GM03348 (cell line): ENCODE results near the gene FAF1.

Source experiments
- DNase-seq: peaks from one replicate; pipeline ENCODE4 v3.0.0; 2012; ENCODE audit warnings: low spot score

The FAF1 gene

DNA sequence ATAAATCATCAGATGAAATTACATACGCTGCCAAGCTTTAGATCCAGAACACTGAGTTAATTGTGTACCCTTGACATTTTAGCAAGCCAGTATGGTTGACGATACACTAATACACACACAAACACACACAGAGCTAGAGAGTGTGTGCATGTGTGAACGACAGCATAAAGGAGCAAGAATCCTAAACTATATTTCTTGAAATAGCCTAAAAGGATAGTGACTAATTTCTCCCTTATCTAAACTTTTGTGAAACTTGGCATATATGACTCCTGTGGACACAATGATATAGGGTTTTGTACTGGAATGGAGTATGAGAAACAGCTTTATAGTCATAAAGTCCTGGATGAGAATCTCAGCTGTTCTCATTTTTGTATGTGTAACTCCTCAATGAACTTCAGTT is 471.7 kb downstream of the FAF1 start:
- no peak for DNase-seq

DNA sequence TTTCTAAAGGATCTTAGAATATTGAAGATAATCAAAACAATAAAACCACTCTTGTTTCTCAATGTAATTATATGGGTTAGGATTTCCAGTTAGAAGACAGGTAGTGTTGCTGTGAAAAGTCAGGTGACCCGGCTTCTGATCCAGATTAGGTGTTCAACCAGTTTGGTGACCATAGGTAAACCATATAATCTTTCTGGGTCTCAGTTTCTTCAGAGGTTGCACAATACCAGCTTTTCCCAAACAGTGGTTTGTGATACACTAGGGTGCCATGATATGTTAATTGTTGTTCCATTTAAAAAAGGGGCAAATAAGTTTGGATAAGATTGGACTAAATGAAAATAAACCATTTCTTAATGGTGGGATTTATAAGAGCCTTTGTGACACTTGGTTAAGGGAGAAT is 472.3 kb downstream of the FAF1 start:
- no peak for DNase-seq

DNA sequence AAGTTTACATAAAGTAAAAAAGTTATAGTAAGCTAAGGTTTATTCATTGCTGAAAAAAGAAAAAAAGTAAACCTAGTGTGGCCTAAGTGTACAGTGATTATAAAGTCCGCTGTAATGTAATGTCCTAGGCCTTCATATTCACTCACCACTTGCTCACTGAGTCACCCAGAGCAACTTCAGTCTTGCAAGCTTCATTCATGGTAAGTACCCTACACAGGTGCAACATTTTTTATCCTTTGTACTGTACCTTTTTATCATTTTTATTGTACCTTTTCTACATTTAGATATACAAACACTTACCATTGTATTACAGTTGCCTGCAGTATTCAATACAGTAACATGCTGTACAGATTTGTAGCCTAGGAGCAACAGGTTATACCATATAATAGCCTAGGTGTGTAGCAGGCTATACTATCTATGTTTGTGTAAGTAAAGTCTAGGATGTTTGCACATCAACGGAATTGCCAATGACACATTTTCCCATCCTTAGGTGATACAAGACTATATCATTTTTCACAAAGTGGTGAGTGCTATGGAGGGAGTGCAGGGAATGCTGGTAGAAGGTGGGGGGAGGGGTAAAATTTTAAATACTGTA is 478.8 kb downstream of the FAF1 start:
- DNase-seq, result no peak

DNA sequence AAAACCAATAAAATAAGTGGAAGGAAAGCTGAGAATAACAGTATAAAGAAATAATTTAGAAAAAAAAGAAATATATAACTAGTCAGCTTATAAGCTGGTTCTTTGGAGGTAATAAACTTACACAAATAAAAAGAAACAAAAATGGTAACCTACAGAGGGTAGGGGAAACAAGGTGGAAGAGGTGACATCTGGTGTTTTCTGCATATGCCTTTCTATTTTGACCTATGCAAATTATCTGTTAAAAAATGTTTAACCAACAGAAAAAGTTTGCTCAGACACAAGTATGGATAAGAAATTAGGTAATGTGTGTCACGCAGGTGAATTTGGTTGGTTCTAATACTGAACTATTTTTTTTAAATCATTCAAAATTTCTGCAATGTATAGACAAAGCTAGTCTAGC is 483.3 kb downstream of the FAF1 start:
- DNase-seq, result no peak

DNA sequence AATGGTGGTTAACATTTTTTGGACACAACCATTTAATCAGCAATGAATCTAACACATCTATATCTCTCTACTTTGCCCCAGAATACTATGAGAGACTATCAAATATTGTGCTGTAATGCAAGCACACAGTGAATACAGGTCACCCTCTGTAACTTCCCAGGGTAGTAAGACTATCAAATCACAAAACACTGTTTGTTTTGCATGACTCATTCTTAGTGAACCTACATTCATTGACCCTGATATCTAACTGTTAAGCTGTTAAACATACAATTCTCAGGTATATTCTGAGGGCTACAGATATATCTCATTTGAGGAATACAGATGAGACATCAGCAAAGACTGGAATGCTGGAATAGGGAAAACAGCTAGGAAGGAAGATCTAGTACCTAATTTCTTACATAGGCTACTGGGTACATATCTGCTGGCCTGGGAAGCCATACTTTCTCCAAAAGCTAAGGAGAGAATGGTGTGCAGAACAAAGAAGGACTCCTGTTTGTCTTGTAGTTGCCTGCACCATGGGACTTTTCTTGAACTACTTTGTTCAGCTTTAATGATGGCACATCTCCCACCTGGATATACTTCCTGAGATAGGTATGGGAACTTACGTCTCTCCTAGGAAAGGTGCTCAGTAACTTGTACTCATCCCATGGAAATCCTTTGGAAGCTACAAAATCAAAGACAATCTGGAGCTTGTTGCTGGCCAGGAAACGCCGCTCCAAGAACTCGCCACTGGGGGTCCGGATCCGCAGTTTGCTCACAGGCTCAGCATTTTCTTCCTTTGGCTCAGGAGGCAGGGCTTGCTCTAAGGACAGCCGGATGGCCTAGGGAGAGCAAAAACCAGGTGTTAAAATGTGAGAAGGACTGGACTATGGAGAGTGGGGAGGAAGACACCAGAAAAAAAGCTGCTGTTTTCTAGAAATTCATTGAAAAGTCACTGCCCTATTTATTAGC is 484.9 kb downstream of the FAF1 start:
- DNase-seq, result no peak

DNA sequence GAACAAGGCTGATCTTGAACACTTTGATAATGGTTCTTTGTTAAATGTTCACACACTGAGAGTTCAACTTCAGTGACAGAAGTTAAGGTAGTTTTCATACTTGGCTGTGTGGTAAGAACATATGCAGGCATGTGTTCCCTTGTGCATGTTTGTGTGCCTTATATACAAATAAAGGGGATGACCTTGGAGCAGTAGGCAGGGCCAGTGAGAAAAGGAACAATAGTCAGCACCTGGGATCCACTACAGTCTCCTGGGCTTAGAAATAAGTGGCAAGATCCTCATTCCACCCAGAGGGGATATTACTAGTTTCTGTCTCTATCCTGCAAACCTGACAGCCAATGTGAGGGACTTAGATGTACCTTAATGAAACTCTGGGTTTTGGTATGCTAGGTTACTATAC is 486.6 kb downstream of the FAF1 start:
- no peak for DNase-seq

DNA sequence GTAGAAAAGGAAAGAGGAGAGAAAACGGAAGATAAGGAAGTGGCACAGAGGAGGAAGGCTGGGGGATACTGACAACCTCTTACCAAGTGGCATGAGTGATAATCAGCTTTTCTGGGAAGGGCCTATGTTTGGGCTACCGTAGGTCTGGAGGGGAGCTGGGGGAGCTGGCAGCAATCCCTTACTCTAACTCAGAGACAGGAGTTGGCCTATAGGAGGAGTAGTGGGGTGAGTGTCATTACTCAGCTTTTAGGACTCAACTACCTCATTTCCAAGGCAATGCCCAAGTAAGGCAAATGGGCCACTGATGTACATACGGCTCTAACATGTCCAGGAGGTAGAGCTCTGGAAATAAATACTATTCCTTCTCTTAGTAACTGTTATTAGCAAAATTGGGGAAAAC is 488.1 kb downstream of the FAF1 start:
- no peak for DNase-seq

DNA sequence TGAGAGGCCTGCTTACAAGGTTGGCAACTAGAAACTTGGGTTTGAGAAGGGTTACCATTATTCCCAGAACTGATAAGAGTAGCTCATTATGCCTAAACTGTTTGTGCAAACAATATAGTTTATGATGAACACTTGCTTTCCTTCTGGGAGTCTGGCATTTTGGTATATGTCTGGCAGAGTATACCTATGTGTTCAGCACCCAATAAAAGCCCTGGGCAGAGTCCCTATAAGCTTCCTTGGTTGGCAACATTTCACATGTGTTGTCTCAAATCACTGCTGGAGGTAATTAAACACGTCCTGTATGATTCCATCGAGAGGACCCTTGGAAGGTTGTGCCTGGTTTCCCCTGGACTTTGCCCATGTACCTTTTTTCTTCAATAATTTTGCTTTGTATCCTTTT is 497.1 kb downstream of the FAF1 start:
- no peak for DNase-seq

DNA sequence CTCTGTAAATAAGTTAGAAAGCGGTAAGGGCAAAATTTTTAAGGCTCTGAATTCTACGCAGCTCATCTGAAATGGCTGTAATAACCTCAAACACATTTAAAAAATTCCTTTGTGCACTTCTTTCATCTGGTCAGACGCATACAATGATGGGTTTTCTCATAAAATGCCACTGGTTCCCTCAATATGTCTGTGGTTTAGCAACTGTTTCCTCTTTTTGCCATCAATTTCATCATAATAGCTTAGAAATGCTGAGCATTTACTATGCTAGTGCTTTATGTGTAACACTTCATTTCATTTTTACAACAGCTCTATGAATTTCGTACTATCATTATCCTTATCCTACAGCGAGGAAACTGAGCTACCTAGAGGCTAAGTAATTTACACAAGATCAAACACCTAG is 501.6 kb downstream of the FAF1 start:
- DNase-seq, result peak; percentile 23

DNA sequence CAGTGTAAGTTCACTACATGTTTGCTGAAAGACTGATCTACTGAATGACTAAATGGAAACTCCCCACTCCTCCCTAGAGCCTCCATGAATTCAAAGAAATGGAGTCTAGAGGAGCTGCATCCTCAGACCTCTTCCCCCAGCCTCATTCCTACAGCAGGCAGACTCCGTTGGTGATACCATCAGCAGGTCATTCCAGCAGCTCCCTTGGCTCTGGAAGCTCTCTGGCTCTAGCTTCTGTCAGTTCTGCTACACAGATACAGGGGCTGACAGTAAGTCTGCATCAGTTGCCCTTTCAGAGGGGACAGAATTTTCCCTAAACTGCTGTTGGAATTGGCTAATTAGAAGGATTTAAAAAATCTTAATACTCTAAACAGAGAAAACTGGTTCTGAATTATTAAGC is 505.2 kb downstream of the FAF1 start:
- DNase-seq, result no peak

DNA sequence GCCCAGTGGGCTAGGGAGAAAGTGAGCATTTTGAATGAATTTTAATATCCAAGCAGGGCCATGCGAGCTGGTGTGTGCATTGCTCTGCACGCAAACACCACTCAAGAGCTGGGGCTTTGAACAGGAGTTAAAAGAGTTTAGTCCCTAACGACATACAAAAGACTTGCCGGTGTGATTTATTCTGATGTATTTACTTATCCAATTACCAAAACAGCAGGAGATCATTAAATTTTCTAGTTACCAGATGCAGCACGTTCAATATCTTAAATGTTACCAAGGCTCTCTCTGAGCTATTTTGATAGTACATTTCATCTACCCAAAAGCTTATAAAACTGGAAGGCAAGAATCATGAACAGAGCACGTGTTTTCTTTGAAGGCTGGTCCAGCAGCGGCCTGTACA is 506.8 kb downstream of the FAF1 start:
- no peak for DNase-seq

DNA sequence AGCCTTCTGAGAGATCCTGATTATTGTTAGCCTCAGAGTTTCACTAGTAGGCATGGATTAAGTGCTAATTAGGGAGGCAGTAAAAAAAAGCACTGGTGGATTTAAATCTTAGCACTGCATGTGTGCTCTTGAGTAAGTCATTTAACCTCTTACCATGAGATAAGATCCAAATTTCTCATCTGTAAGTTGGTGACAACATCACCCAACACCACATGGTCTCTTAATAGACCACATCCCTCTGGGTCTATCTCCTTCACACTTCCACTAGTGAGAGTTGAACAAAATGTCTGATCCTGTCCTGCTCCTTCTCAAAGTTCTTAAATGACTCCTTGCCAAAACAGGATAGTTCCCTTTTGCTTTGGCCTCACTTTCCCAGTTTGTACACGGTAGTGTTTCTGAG is 507.4 kb downstream of the FAF1 start:
- no peak for DNase-seq

DNA sequence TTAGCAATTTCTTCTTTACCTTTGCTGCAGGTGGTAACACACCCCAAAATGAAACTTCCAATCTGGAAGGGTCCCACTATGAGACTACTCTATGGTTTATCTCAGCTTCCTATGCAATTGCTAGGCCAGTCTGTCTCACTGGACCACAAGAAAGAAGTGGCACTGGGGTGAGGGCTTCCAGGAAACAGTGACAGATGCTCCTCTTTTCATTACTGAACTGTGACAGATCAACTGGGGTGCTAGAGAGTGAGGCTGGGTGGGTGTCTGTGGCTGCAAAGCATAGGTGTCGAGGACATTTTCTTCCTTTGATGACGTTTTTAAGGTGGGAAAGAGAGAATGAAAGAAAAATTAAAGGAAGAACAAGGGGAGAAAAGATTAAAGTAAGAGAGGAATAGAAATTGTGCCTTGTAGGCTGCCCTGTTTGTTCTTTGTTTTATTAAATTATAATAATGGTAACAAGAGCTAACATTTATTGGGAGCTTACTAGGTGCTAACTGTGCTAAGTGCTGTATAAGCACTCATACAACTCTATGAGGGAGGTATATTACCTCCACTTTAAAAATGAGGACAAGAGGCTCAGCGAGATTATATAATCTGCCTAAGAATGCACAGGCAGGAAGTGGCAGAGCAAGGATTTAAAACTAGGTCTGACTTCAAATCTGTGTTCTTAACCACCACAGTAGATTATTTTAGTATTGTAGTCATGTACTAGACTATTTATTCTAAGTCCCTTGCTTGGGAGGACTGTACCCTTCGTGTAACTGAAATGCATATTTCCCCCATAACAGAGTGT is 509.0 kb downstream of the FAF1 start:
- no peak for DNase-seq

DNA sequence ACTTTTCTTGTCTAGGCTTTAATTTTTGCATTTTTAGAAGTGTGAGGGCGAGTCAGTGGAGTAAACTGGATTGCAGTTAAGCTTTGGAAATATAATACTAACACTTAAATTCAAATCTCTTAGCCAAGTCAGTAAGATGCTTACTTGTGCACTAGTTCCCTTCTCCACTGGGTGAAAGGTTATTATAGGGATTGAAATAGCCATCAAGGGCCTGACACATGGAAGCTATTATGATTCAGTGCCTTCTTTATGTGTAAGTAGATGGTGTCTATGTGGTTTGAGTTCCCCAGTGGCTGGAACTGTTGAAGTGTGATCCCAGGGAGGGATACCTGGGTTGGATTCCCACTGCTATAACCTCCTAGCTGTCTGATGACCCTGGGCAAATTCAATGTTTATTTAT is 512.1 kb downstream of the FAF1 start:
- no peak for DNase-seq

DNA sequence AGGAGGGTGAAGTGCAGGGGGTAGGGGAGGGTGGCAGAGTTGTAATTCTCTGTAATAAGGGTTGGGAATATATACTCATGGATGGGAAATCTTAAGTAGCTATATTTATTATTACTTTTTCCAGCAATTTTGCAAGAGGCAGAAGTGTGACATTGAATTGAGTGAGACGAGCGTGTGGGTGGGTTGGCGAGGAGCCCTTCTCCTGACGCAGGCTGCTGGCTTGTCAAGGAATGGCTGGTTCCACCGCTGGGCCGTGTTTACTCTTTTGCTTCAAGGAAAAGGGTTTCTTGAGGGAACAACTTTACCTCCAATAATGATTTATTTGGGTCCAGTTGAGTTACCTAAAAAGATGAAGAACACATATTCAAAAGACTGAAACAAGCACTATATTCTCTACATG is 518.9 kb downstream of the FAF1 start:
- no peak for DNase-seq

DNA sequence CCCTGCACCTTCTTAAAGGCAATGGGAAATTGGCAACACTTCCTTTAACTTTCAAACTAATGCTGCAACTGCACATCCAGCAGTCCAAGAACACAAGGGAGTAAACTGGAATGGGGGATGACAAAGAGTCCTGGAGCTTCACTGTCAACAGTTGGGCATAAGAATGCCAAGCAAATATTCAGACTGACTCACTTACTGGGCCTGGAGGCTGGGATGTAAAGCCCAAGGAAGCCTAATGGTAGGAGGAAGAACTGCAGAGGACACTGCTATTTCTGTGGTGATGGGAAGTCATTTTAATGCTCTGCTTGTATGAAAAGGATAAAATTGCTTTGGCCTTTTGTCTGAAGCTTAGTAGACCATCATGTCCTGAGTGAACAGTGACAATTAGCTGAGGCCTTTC is 521.1 kb downstream of the FAF1 start:
- DNase-seq, result no peak

DNA sequence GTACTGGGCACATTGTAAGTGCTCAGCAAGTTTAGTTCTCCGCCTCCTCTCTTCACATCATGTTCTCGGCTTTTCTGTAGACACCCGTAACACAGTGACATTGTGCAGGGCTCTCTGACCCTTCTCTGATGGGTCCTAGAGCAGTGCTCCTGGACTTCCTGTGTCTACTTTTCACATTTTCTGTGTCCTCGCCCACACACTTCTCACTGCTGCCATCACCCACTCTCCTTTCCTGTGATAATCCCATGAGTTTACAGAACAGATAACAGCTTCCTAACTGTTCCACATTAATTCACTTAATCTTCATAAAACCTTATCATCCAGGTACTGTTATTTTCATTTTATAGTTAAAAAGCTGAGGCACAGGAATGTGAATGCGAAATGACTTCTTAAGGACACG is 523.6 kb downstream of the FAF1 start:
- no peak for DNase-seq

DNA sequence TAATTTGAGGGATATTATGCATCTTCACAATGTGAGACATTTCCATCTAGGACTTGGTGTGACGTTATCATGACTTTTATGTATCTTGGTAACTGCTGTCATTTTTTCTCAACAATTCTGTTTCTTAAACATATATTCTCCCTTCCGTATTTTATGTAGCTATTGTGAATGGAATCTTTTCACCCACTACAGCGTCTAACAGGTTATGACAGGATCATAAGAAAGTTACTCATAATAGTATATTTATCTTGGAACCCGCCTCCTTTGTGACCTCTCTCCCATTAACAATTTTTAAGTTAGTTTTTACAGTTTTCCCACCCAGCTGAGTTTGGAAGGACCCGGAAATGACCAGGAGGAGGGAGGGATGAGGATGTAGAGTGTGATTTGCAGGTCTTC is 530.1 kb downstream of the FAF1 start:
- no peak for DNase-seq

DNA sequence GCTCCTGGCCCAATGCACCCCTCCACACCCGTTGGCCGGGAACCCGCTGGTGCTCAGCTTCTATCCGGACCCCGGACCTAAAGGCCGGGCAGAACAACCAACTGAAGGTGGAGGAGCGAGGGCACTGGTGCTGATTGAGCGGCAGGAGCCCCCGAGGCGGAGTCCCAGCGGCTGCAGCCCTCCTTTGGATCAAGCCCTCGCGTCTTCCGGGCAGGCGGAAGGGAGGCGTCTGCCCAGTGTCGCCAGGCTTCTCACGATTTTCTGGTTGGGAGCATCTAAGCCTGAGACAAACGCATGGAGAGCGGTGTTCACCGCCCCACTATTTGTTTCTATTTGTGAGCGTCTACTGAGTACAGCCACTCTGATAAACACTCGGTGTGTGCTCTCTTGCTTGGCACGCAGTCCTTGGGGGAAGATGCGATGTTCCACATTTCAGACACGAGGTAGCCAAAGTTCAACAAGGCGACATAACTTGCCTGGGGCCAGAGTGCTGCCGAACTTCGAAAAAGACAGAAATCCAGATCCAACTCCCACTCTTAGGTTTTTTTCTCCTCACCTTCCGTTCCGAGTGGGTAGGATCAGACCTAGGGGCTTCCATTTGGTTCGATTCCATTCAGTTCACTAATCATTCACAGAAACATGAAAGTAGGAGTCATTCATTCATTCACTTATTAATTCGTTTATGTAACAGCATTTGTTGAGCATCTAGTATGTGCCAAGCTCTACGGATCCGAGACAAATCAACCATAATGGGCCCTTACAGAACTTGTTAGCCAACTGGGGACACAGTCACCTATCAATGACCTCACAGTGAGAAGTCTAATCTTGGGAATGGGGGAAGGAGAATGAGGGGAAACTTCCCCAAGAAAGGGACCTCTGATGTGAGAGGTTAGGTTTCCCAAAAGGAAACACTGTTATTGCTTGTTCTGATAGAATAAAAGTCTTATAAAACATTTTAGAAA is 532.0 kb downstream of the FAF1 start:
- no peak for DNase-seq

DNA sequence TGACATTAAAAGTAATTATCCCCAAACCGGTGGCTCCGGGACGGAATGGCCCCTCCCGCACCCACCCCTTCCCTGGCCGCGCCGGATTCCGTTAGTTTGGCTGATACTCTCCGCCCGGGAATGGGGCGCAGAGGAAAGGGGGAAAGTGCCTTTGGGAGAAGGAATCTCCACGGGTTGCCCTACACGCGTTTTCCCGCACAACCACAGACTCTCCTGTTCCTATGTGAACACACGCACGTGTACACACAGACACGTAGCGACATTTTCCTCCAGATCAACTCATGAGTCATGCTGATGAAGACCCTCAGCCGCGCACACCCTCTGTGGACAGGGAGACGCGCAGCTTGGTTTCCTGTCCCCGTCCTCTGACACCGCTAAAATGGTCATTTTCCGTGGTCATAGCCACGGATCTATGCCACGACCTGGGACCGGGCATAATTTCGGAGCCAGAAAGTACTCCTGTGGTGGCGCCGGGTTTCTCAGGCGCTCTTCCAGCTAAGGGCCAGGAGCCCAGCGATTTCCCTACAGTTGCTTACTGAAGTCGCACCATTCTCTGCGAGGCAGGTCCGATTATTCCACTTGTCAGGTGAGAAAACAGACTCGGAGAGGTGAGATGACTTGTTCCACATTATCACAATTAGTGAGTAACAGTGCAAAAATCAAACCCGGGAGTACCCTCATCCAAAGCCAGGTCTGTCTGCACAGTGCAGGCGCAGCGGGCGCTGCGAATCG is 532.8 kb downstream of the FAF1 start:
- no peak for DNase-seq

DNA sequence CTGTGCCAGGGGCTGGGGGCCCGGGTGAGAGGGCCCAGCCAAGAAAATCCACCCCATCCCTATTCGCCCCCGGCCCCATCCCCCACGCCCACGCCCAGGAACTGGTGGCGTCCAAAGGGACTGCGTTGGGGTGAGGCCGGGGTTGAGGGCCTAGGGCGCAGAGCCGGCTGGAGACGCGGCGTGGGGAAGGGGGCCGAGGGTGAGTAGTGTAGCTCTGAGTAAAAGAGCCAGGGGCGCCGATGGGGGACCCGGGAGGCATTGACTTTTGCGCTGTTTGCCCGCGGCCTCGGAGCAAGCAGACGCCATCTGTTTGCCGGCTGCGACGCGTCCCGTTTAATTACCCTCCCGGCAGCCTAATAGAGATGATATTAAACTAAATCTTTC is 533.4 kb downstream of the FAF1 start:
- DNase-seq, result no peak
